Gastrocnemius medialis (tissue), 4 donors: ENCODE measurements around the gene DZIP1.

Experiments used
- CTCF ChIP-seq, 5 experiments: fragments of 450-650 bp in 3 of 5; fragments of 200-600 bp in 2 of 5; sonication (generic) in 2 of 5; IDR thresholded peaks in 4 of 5; conservative IDR thresholded peaks in 1 of 5; 1 replicate in 4 of 5; 2 replicates in 1 of 5; pipeline ENCODE4 v1.5.1; 2016 to 2019; ENCODE audit warnings: antibody characterized with exemption in 5 of 5, mild to moderate bottlenecking in 3 of 5, moderate library complexity in 3 of 5
- POLR2A ChIP-seq, 2 donors: fragments of 450-650 bp; IDR thresholded peaks; one replicate each; pipeline ENCODE4 v1.6.1; 2017; ENCODE audit warnings: antibody characterized with exemption in 2 of 2, mild to moderate bottlenecking in 2 of 2, moderate library complexity in 2 of 2

- TF ChIP-seq CTCF (IDR thresholded peaks at IDR 0.05 in 4 of 5, conservative IDR thresholded peaks at IDR 0.05 in 1 of 5), result no peak
- TF ChIP-seq POLR2A (IDR thresholded peaks at IDR 0.05), result no peak
Measured at GRCh38 chr13:95552539-95553441, 91.7 kb downstream of the DZIP1 start, which contains the start of gene CLDN10.
